ENCODE data around the gene HSBP1L1. TPM values are rescaled to one million over a fixed set of nuclear protein-coding genes. Genes with fewer than 3 reads are reported as not detected.

HSBP1L1 gene
- total RNA-seq, 1 experiment from 2014 or later: 56.8 TPM

DNA sequence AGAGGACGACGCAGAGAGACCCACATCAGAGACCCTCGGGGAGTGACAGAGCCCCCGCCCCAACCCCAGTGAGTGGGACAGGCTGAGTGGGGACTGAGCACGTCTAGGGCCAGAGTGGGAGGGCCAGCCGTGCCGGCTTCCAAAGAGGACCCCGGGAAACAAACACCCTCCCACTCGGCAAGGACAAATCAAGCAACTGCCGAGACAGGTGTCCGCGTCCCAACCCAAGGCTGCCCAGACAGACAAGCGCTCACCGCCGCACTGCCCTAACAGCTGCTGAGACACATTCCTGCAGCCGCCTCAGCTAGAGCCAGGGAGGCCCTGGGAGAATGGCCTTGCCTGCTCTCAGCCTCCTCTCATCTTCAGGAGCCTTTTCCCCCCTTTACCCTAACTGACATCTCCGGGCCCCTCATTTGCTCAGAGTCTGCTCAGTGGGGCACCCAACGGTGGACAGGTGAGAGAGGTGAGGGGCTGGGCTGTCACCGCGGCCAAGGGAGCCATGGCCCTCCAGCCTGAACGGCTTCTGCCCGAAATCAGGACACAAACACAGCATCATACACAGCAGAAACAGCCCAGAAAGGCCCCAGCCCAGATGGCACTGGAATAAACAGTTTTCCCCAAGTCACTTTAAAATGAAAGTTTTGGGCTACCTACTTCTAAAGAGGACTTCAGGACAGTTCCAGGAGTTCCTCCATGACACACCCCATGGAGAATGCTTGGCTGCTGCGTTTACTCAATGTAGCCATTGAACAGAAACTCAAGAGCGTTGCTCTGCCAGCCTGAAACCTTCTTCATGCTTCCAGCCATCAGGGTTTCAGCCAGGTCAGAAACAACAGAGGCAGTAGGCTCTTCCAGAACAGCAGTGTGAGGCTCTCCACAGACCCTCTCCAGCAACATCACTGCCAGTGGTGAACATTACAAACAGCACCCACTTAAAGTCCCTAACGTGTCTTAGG lies 36.6 kb upstream of the HSBP1L1 start:
- no peaks in the 10 kb centered on the region for H3K4me1 ChIP-seq (ENCODE audit: insufficient read depth, low read length)
- BruUV-seq (replicated peaks): no TSS peak
- DNase-seq (no peak), ATAC-seq (no peak)
- ChIA-PET CTCF (no interaction called here), POLR2A (ENCODE audit: unreplicated experiment) (no interaction called here)
- H3K79me2 ChIP-seq (ENCODE audit: low read length): peaks cover 24% of the 10 kb centered on the region
- TF ChIP-seq EZH2 (IDR thresholded peaks at IDR 0.05; ENCODE audit: low read length, unreplicated experiment): no peak
- TF ChIP-seq EZH2phosphoT487 (IDR thresholded peaks at IDR 0.05; ENCODE audit: borderline replicate concordance, low read length): no peak
- TF ChIP-seq, protein P1, sequence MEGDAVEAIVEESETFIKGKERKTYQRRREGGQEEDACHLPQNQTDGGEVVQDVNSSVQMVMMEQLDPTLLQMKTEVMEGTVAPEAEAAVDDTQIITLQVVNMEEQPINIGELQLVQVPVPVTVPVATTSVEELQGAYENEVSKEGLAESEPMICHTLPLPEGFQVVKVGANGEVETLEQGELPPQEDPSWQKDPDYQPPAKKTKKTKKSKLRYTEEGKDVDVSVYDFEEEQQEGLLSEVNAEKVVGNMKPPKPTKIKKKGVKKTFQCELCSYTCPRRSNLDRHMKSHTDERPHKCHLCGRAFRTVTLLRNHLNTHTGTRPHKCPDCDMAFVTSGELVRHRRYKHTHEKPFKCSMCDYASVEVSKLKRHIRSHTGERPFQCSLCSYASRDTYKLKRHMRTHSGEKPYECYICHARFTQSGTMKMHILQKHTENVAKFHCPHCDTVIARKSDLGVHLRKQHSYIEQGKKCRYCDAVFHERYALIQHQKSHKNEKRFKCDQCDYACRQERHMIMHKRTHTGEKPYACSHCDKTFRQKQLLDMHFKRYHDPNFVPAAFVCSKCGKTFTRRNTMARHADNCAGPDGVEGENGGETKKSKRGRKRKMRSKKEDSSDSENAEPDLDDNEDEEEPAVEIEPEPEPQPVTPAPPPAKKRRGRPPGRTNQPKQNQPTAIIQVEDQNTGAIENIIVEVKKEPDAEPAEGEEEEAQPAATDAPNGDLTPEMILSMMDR (conservative IDR thresholded peaks at IDR 0.05; ENCODE audit: low read depth, low read length): no peak
- intact Hi-C loops (cut with micrococcal nuclease): no loop called here
- H3K27me3 ChIP-seq (ENCODE audit: low read length): no peaks in the 10 kb centered on the region
- H3K4me3 ChIP-seq (ENCODE audit: low read length): no peak overlapping the region
- H3K9me3 ChIP-seq (ENCODE audit: low read length): peaks cover 14% of the 10 kb centered on the region
- H3K9ac ChIP-seq (ENCODE audit: low read length): no peak overlapping the region
- H2AFZ ChIP-seq (ENCODE audit: low read length): no peak overlapping the region
- H3K36me3 ChIP-seq (ENCODE audit: low read depth, low read length): peaks cover 40% of the 10 kb centered on the region
- no peak overlapping the region for H3K27ac ChIP-seq (ENCODE audit: low read length)
- no peaks in the 10 kb centered on the region for H4K20me1 ChIP-seq (ENCODE audit: low read length)
- no peak overlapping the region for H3K4me2 ChIP-seq (ENCODE audit: low read length)
- no peaks in the 10 kb centered on the region for H3K9me2 ChIP-seq (replicated peaks; ENCODE audit: low read length)
- no peaks in the 10 kb centered on the region for H3F3A ChIP-seq (ENCODE audit: low read length, unreplicated experiment)

DNA sequence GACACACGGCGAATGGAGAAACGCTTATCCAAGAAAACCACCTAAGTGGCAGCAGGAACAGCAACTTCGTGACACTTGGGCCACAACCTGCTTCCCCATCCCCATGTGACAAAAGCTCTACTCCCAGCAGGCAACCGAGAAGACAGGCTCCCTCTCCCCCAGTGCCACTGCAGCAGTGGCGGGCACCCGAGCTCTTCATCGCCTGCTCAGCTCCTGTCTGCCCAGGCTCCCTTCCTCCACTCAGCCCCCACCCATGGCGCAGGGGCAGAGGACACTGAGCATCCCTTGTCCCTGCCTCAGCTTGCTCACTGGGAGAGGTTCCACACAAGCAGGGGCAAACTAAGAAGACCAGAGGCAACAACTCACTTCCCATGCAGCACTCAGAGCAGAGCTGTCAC lies 35.9 kb upstream of the HSBP1L1 start:
- Histone ChIP-seq H3F3A (ENCODE audit: low read length, unreplicated experiment) (no peaks in the 10 kb centered on the region), H3K36me3 (ENCODE audit: low read depth, low read length) (peaks cover 47% of the 10 kb centered on the region), H3K9me3 (ENCODE audit: low read length) (peaks cover 19% of the 10 kb centered on the region), H3K4me1 (ENCODE audit: insufficient read depth, low read length) (no peaks in the 10 kb centered on the region), H3K4me2 (ENCODE audit: low read length) (no peak overlapping the region), H3K27me3 (ENCODE audit: low read length) (no peaks in the 10 kb centered on the region), H3K79me2 (ENCODE audit: low read length) (peaks cover 29% of the 10 kb centered on the region), H4K20me1 (ENCODE audit: low read length) (no peaks in the 10 kb centered on the region), H3K27ac (ENCODE audit: low read length) (no peak overlapping the region), H2AFZ (ENCODE audit: low read length) (no peak overlapping the region), H3K9ac (ENCODE audit: low read length) (no peak overlapping the region), H3K9me2 (replicated peaks; ENCODE audit: low read length) (no peaks in the 10 kb centered on the region), H3K4me3 (ENCODE audit: low read length) (no peak overlapping the region)
- ChIA-PET CTCF (no interaction called here), POLR2A (ENCODE audit: unreplicated experiment) (no interaction called here)
- DNase-seq (no peak), ATAC-seq (no peak)
- no peak for TF ChIP-seq EZH2phosphoT487 (IDR thresholded peaks at IDR 0.05; ENCODE audit: borderline replicate concordance, low read length)
- TF ChIP-seq, protein P1 (conservative IDR thresholded peaks at IDR 0.05; ENCODE audit: low read depth, low read length): no peak
- intact Hi-C loops (cut with micrococcal nuclease): no loop called here
- no TSS peak for BruUV-seq (replicated peaks)

DNA sequence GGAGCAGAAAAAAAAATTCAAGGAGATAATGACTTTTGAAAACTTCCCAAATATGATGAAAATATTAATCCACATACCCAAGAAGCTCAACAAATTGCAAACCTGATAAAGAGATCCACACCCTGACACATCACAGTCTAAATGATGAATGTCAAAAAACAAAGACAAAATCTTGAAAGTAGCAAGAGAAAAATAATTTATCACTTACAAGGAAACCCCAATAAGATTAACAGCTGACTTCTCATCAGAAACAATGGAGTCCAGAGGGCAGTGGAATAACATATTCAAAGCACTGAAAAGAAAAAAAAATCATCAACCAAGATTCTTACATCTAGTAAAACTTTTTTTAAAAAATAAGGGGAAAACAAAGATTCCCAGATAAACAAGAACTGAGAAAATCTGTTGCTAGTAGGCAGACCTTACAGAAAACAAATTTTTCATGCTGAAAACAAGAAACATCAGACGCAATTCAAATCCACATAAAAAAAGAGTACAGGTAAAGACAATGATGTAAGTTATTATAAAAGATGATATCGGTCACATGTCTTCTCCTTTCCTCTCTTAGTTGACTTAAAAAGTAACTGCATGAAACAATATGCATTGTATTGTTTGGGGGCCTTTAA lies 34.3 kb upstream of the HSBP1L1 start:
- H3K27ac ChIP-seq (ENCODE audit: low read length): no peak overlapping the region
- ChIA-PET CTCF (no interaction called here), POLR2A (ENCODE audit: unreplicated experiment) (no interaction called here)
- no peak for TF ChIP-seq EZH2phosphoT487 (IDR thresholded peaks at IDR 0.05; ENCODE audit: borderline replicate concordance, low read length)
- TF ChIP-seq EZH2 (IDR thresholded peaks at IDR 0.05; ENCODE audit: low read length, unreplicated experiment): no peak
- TF ChIP-seq, protein P1 (conservative IDR thresholded peaks at IDR 0.05; ENCODE audit: low read depth, low read length): no peak
- ATAC-seq (no peak), DNase-seq (no peak)
- H3K27me3 ChIP-seq (ENCODE audit: low read length): no peaks in the 10 kb centered on the region
- H3F3A ChIP-seq (ENCODE audit: low read length, unreplicated experiment): no peaks in the 10 kb centered on the region
- no peaks in the 10 kb centered on the region for H3K4me1 ChIP-seq (ENCODE audit: insufficient read depth, low read length)
- no peak overlapping the region for H3K4me2 ChIP-seq (ENCODE audit: low read length)
- H3K9me2 ChIP-seq (replicated peaks; ENCODE audit: low read length): no peaks in the 10 kb centered on the region
- no TSS peak for BruUV-seq (replicated peaks)
- peaks cover 31% of the 10 kb centered on the region for H3K79me2 ChIP-seq (ENCODE audit: low read length)
- H2AFZ ChIP-seq (ENCODE audit: low read length): no peak overlapping the region
- H3K9ac ChIP-seq (ENCODE audit: low read length): no peak overlapping the region
- H3K36me3 ChIP-seq (ENCODE audit: low read depth, low read length): peaks cover 44% of the 10 kb centered on the region
- H4K20me1 ChIP-seq (ENCODE audit: low read length): no peaks in the 10 kb centered on the region
- intact Hi-C loops (cut with micrococcal nuclease): loop anchor here (5.0 to 10.0 kb wide), 2 partner anchors 55 to 217 kb away; partner anchors contain the start of gene TXNL4A
- H3K9me3 ChIP-seq (ENCODE audit: low read length): peaks cover 19% of the 10 kb centered on the region
- H3K4me3 ChIP-seq (ENCODE audit: low read length): no peak overlapping the region

Measured in PC-3 (cell line).